Measurements from ENCODE around the gene CBR1.

DNA sequence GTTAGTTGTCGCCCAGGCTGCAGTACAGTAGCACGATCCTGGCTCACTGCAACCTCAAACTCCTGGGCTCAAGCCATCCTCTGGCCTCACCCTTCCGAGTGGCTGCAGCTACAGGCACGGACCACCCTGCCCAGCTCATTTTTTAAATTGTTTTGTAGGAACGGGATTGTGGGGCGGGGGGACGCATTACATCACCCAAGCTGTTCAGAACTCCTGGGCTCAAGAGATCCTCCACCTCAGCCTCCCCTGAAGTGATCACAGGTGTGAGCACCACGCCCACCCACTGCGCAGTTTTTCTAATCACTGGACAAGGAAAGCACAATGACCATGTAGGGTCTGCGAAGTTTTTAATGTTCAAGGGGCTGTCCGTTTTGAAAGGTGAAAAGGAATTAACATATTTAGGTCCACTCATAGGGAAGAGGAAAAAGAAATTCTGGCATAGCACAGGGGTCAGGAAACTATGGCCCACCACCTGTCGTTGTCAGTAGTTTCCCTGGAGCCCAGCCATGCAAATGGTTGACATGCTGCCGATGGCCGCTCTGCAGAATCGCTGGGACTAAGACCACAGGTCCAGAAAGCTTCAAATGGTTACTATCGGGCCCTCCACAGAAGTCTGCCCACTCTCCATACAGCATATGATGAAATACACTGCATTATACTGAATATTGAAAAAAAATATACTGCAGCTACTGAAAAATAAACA lies 35.5 kb upstream of the CBR1 start:
- TF ChIP-seq POLR2A (IDR thresholded peaks at IDR 0.05) (no peak), EP300 (IDR thresholded peaks at IDR 0.05) (no peak)
- TF ChIP-seq, protein P1, sequence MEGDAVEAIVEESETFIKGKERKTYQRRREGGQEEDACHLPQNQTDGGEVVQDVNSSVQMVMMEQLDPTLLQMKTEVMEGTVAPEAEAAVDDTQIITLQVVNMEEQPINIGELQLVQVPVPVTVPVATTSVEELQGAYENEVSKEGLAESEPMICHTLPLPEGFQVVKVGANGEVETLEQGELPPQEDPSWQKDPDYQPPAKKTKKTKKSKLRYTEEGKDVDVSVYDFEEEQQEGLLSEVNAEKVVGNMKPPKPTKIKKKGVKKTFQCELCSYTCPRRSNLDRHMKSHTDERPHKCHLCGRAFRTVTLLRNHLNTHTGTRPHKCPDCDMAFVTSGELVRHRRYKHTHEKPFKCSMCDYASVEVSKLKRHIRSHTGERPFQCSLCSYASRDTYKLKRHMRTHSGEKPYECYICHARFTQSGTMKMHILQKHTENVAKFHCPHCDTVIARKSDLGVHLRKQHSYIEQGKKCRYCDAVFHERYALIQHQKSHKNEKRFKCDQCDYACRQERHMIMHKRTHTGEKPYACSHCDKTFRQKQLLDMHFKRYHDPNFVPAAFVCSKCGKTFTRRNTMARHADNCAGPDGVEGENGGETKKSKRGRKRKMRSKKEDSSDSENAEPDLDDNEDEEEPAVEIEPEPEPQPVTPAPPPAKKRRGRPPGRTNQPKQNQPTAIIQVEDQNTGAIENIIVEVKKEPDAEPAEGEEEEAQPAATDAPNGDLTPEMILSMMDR (IDR thresholded peaks at IDR 0.05): no peak
